Prostate gland (tissue), 1 donor: ENCODE results near the gene CFAP97D2.

Experiments
- POLR2A ChIP-seq: fragments of 450-650 bp; IDR thresholded peaks from one replicate; pipeline ENCODE4 v1.6.1; 2016; ENCODE audit warnings: antibody characterized with exemption, mild to moderate bottlenecking
- POLR2AphosphoS5 ChIP-seq: sonication (generic); formaldehyde crosslinking; IDR thresholded peaks from one replicate; pipeline ENCODE4 v1.6.1; 2017; ENCODE audit warnings: antibody characterized with exemption

DNA sequence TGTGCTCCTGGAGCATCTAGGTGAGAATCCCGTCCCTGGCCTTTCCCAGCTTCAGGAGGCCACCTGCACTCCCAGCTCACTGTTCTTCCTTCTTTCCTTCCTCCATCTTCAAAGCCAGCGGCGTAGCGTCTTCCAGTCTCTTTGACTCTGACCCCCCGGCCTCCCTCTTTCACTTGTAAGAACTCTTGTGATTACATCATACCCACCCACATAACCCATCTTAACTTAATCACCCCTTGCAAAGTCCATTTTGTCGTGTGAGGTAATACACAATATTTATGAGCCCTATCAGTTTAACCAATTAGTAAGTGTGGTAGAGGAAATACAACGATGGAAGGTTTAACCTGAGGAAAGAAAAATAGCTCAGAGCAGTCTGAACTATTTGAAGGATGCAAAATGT is 51.1 kb downstream of the CFAP97D2 start:
- TF ChIP-seq POLR2AphosphoS5 (no peak), POLR2A (no peak)
